GM18907 (cell line): Measurements from ENCODE around the gene H1-8.
"Not testable (repeated sequence)": the region's sequence is repeated elsewhere in the genome, so short reads cannot be mapped to it uniquely, and the experiment has no call there.

Source experiments
- ATAC-seq: cut with Tn5 transposase; IDR thresholded peaks from one replicate; pipeline ENCODE4 v1.9.1; 2021; ENCODE audit warnings: mild to moderate bottlenecking, moderate library complexity; ENCODE audit not compliant: unreplicated experiment

The H1-8 gene

GRCh38 chr3:129543156-129543790 lies at the start of gene H1-8:
Gene H1-8, plus strand, starts transcription at chr3:129543175. Its CDS starts 44 bp downstream, at chr3:129543219.
- ATAC-seq, result no peak

- no peak for ATAC-seq
These were observed 49.8 kb upstream of the H1-8 start for GRCh38 chr3:129493206-129493605.

- ATAC-seq, result not testable (repeated sequence)
These were observed 48.5 kb upstream of the H1-8 start for GRCh38 chr3:129494499-129494898.

DNA sequence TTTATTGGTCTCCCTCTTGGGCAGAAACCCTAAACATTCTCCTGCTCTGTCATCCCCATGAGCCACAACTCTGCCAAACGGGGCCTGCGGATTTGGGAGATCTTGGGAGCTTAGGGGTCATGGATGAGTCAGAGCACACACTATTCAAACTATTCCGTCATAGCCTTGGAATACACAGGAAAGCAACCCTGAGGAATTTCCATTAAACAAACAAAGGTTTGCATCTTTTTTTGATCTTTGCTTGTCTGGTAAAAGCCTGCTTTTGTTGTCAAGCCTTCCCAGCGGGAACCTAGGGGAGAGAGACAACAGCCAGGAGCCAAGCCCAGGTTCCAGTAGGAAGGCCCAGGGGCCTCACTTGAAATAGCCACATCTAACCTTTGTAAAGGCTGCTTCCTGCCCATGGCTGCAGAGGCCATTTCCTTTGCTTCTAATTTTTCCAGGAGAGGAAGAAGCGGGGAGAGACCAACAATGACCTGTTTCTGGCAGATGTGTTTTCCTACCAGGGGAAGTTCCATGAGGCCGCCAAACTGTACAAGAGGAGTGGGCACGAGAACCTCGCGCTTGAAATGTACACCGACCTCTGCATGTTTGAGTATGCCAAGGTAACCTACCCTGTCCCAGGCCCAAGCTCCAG lies 47.9 kb upstream of the H1-8 start:
- ATAC-seq, result not testable (repeated sequence)

- ATAC-seq, result not testable (repeated sequence)
These were observed 45.1 kb upstream of the H1-8 start for GRCh38 chr3:129497876-129498275.

GRCh38 chr3:129498603-129499488 lies 44.1 kb upstream of the H1-8 start:
- ATAC-seq, result not testable (repeated sequence)

DNA sequence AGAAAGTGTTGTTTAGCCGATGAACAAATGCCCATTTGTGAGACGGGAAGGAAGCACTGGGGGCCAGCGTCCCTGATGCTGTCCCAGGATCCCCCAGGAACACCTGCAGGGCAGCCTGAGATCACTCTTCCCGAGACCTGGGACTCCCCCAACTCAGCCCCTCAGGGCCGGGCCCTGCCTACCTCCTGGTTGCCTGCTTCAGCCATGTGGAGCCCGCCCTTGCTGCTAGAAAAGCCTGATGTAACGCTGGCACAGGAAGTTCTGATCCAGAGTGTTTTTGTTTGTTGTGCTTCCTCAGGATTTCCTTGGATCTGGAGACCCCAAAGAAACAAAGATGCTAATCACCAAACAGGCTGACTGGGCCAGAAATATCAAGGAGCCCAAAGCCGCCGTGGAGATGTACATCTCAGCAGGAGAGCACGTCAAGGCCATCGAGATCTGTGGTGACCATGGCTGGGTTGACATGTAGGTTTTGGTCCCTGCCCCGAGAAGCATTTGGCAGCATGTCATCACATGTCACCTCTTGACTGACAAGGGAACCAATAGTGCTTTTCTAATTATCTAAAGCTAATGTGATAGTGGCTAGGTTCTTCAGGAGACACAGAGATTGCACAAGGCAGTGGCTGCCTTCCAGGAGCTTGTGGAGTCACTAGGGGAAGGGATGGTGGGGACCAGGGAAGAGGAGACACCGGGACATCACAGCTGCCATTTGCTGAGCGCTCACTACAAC lies 43.2 kb upstream of the H1-8 start:
- ATAC-seq, result not testable (repeated sequence)

DNA sequence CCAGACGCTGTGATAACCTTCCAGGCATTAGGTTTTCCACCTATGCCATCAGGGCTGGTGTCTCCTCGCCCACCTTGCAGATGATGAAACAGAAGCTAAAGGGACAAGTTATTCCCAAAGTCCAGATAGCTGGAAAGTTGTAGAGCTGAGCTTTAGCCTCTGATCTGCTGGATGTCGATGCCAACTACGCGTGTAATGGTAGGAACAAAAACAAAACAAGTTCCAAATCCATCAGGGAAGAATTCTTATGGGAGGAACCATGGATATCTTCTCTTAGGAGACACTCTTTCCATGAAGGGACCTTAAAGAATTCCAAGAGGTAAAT lies 42.7 kb upstream of the H1-8 start:
- no peak for ATAC-seq

- ATAC-seq, result no peak
These were observed 41.3 kb upstream of the H1-8 start for GRCh38 chr3:129501630-129502029.

DNA sequence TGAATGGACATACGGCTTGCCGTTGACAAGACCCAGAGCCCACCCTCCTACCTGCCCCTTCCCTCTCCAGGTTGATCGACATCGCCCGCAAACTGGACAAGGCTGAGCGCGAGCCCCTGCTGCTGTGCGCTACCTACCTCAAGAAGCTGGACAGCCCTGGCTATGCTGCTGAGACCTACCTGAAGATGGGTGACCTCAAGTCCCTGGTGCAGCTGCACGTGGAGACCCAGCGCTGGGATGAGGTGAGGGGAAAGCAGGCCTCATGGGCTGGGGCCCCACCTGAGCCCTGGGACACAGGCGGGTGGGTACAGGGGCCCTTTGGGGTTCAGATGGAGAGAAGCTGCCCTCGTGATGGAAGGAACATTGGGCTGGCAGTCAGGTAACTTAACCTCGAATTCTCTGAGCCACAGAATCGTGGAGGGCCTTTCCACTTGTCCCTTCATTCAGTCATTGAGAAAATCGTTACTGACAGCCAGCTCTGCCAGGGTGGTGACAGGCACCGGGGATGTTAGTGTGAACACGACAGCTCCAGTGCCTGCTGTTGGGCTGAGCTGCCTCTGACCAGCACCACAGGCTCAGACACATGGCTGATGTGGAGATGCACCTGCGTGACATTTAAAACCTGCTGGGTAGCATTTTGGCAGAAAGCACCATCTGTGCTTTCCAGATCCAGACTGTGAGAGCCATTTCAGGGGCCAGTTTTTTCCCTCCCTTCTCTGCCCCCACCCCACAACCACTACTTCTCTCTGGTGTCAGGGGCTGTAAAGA lies 40.1 kb upstream of the H1-8 start:
- ATAC-seq, result no peak

- ATAC-seq, result no peak
These were observed 39.3 kb upstream of the H1-8 start for GRCh38 chr3:129503471-129504291.

DNA sequence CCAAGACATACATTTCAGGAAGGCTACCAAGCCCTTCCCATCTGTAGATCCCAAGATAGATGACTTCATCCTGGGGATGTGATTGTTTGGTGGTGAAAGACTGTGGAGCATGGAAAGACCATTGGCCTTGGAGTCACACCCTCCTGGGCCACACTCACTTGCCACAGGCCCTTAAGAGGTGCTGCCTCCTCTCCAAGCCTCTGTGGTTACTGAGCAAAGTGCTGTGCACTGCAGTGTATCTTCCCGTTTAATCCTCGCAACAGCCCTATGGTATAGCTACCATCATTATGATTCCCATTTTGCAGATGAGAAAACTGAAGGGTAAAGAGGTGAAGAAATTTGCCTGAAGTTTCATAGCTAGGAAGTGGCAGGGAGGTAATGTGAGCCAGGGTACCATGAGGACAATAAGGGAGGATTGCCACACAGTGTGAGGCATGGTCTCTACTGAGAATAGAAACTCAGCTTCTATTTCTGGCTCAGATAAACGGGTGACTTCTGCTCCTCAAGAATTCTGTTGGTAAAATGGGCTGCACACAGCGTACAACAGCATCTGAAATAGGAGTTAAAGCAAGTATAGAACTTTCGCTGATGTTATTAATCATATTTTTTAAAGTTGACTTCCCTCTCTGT lies 38.4 kb upstream of the H1-8 start:
- no peak for ATAC-seq

- no peak for ATAC-seq
These were observed 37.6 kb upstream of the H1-8 start for GRCh38 chr3:129505341-129505740.

- ATAC-seq, result no peak
These were observed 36.7 kb upstream of the H1-8 start for GRCh38 chr3:129506231-129506742.

DNA sequence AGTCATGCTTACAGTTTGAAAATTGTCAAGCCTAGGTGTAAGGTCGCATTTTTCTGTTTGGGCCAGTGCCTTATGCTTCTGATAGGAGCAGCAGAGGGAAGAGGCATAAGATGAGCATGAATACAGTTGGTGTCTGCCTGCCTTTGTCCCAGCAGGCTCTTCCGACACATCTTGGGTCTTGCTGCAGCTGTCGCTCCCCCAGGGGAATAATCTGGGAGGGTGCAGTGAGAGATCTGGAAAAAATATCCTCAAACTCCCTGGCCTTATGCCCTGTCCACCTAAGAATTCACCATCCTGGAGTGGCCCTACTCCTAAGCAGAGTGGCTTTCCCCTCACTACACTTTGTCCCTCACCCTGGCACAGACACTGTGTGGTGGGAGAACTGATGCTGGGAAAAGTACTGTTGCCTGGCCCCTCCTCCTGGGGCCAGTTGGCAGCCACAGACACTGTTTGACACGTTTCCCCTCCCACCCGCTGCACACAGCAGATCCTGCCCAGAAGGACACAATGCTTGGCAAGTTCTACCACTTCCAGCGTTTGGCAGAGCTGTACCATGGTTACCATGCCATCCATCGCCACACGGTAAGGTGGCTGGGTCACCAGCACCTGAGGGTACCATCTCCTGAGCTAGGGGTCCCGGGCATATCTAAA lies 35.7 kb upstream of the H1-8 start:
- ATAC-seq, result no peak

- ATAC-seq, result no peak
These were observed 30.4 kb upstream of the H1-8 start for GRCh38 chr3:129512595-129512994.

DNA sequence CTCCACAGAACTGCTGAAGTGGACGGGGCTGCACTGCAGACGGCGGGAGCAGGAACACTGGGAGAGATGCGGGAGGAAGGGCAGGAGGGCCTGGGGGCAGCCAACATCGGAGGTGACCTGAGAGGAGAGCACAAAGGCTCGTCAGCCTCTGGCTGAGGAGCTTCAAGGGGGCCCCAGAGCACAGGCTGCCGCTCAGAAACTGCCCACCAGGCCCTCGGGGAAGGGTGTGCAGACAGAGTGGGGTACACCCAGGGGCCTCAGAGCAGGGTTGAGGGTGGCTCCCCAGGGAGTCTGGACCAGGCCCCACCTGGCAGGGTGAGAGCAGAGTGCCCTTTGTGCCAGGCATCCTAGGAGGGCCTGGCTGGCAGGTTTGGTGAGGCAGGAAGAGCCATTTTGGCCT lies 29.3 kb upstream of the H1-8 start:
- no peak for ATAC-seq

GRCh38 chr3:129514110-129514509 lies 28.9 kb upstream of the H1-8 start:
- ATAC-seq, result no peak
